Body of pancreas (tissue), 4 donors: Measurements from ENCODE around the gene TPBG. TPM values are rescaled to one million over a fixed set of nuclear protein-coding genes. Genes with fewer than 3 reads are reported as not detected.
A peak's percentile ranks its signal among the peaks of the same experiment; 100 is the strongest.

Experiments used
- ATAC-seq: fragments of 150-250 bp; one replicate; pipeline ENCODE4 v1.9.1; 2016
- DNase-seq, 4 donors: peaks; one replicate each; pipeline ENCODE4 v3.0.0-alpha.2; 2019
- H3K27ac ChIP-seq, 4 donors: fragments of 200-600 bp; sonication (generic); 1 replicate in 3 of 4; 2 replicates in 1 of 4; pipeline versions ENCODE4 v1.5.1 to v1.6.1; 2016 to 2019; ENCODE audit warnings: mild to moderate bottlenecking in 1 of 4, mixed read lengths in 1 of 4, moderate library complexity in 1 of 4
- H3K27me3 ChIP-seq, 2 donors: fragments of 200-600 bp; sonication (generic); one replicate each; pipeline ENCODE4 v1.6.0; 2016; ENCODE audit warnings: mild to moderate bottlenecking in 1 of 2
- H3K36me3 ChIP-seq, 2 donors: fragments of 200-600 bp; sonication (generic); replicated peaks in 1 of 2; 2 replicates each; pipeline ENCODE4 v1.5.1; 2016; ENCODE audit warnings: low read depth in 2 of 2; ENCODE audit not compliant: insufficient read depth in 1 of 2
- H3K4me1 ChIP-seq: fragments of 200-600 bp; sonication (generic); one replicate; pipeline ENCODE4 v1.6.0; 2016
- H3K4me3 ChIP-seq, 2 donors: fragments of 200-600 bp; sonication (generic); 1 replicate in 1 of 2; 2 replicates in 1 of 2; pipeline ENCODE4 v1.5.1; 2016 to 2019
- H3K9me3 ChIP-seq, 3 donors: fragments of 200-600 bp; sonication (generic); 1 replicate in 2 of 3; 2 replicates in 1 of 3; pipeline ENCODE4 v1.5.1; 2016
- CTCF ChIP-seq, 7 experiments: fragments of 450-650 bp in 4 of 7; fragments of 200-600 bp in 3 of 7; sonication (generic) in 3 of 7; IDR thresholded peaks; one replicate each; pipeline ENCODE4 v1.5.1; 2016 to 2019; ENCODE audit warnings: antibody characterized with exemption in 7 of 7
- POLR2A ChIP-seq, 3 donors: fragments of 450-650 bp; IDR thresholded peaks; one replicate each; pipeline ENCODE4 v1.6.1; 2016; ENCODE audit warnings: antibody characterized with exemption in 3 of 3, mild to moderate bottlenecking in 2 of 3
- WGBS, 2 donors: methylation state at CpG; one replicate each; pipeline ENCODE4 v1.1.5; 2017; 5-methylcytosine and 5-hydroxymethylcytosine counted together
- intact Hi-C: fragments of 100-400 bp; cut with DNase I; formaldehyde crosslinking; loops from one replicate; pipeline ENCODE4 v1.15.1; 2023
- total RNA-seq, 2 donors: library from RNA; depleted of rRNA; stranded (reverse); fragments of >200 nt; gene quantifications; one replicate each; pipeline ENCODE4 v1.1.0, GENCODE V29; 2016

The TPBG gene
- total RNA-seq, 2 donors from 2014 or later: 10.4 to 10.9 TPM

GRCh38 chr6:82360552-82360951 is 3.1 kb upstream of the TPBG start:
- H3K4me1 ChIP-seq: peaks cover 12% of the 10 kb centered on the region
- ATAC-seq: no peak
- H3K4me3 ChIP-seq: no peak overlapping the region
- H3K27ac ChIP-seq: no peak overlapping the region
- intact Hi-C loops: no loop called here
- no peak for DNase-seq
- H3K9me3 ChIP-seq: no peaks in the 10 kb centered on the region
- no peak for TF ChIP-seq CTCF (IDR thresholded peaks at IDR 0.05)
- no peak for TF ChIP-seq POLR2A (IDR thresholded peaks at IDR 0.05)
- WGBS, 2 donors: 52 to 66% methylated on average over 2 of the region's 2 CpGs
- no peaks in the 10 kb centered on the region for H3K36me3 ChIP-seq
- H3K27me3 ChIP-seq: no peaks in the 10 kb centered on the region

GRCh38 chr6:82361631-82362030 is 2.0 kb upstream of the TPBG start:
- peaks cover 17% of the 10 kb centered on the region for H3K4me1 ChIP-seq
- no peak for ATAC-seq
- no peak for TF ChIP-seq POLR2A (IDR thresholded peaks at IDR 0.05)
- TF ChIP-seq CTCF (IDR thresholded peaks at IDR 0.05): no peak
- H3K36me3 ChIP-seq: no peaks in the 10 kb centered on the region
- H3K4me3 ChIP-seq: no peak overlapping the region
- intact Hi-C loops: no loop called here
- WGBS, 2 donors: 52 to 68% methylated on average over 3 of the region's 3 CpGs
- DNase-seq: no peak
- no peak overlapping the region for H3K27ac ChIP-seq
- no peaks in the 10 kb centered on the region for H3K27me3 ChIP-seq
- no peaks in the 10 kb centered on the region for H3K9me3 ChIP-seq

- no peak for ATAC-seq
Observed at GRCh38 chr6:82362144-82362543, 1.5 kb upstream of the TPBG start.

GRCh38 chr6:82362878-82363427 is 664 bp upstream of the TPBG start:
- Histone ChIP-seq H3K27me3 (no peaks in the 10 kb centered on the region), H3K36me3 (no peaks in the 10 kb centered on the region), H3K9me3 (no peaks in the 10 kb centered on the region), H3K4me3 (peak overlapping the region in 1 of 2 donors; percentile 82), H3K4me1 (peaks cover 17% of the 10 kb centered on the region), H3K27ac (peak overlapping the region in 3 of 4 donors; percentile 57 to 86 (median 64))
- WGBS, 2 donors: 3 to 5% methylated on average over 13 of the region's 13 CpGs
- DNase-seq (peak in 1 of 4 donors; percentile 6), ATAC-seq (no peak)
- intact Hi-C loops: no loop called here
- TF ChIP-seq POLR2A (IDR thresholded peaks at IDR 0.05) (no peak), CTCF (IDR thresholded peaks at IDR 0.05) (no peak)

More at GRCh38 chr6:82362144-82362543, 1.5 kb upstream of the TPBG start:
- no peaks in the 10 kb centered on the region for H3K36me3 ChIP-seq
- no peak overlapping the region for H3K4me3 ChIP-seq
- no peaks in the 10 kb centered on the region for H3K9me3 ChIP-seq
- WGBS, 2 donors: 49 to 54% methylated on average over 4 of the region's 4 CpGs
- no peak overlapping the region for H3K27ac ChIP-seq
- TF ChIP-seq CTCF (IDR thresholded peaks at IDR 0.05) (no peak), POLR2A (IDR thresholded peaks at IDR 0.05) (no peak)
- peaks cover 17% of the 10 kb centered on the region for H3K4me1 ChIP-seq
- intact Hi-C loops: no loop called here
- H3K27me3 ChIP-seq: no peaks in the 10 kb centered on the region
- DNase-seq: no peak
